ENCODE data around the gene IRGC.
"Not testable (repeated sequence)": the region's sequence is repeated elsewhere in the genome, so short reads cannot be mapped to it uniquely, and the experiment has no call there.

The IRGC gene

DNA sequence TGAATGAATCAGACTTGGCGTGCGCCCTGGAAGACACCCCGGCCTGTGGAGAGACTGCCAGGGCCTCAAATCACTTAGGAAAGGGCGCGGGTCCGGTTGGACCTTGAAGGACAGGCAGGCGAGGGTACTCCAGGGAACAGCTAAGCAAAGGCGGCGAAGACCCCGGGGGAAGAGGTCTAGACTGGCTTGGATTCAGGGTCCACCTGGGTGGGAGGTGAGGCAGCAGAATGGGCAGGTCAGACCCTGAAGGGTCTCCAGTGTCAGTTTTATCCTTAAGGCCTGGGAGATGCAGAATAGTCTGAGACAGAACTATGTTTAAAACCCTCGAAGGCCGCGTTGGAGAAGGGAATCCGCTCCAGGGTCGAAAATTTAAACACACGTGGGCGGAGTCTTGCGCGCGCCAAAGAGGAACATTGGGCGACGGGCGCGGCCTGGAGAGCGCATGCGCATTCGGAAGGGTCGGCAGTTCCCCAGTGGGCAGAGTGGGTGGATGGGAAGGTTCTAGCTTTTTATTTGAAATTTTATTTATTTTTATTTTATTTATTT lies 39.5 kb downstream of the IRGC start:
- DNase-seq: peak; percentile 90

DNA sequence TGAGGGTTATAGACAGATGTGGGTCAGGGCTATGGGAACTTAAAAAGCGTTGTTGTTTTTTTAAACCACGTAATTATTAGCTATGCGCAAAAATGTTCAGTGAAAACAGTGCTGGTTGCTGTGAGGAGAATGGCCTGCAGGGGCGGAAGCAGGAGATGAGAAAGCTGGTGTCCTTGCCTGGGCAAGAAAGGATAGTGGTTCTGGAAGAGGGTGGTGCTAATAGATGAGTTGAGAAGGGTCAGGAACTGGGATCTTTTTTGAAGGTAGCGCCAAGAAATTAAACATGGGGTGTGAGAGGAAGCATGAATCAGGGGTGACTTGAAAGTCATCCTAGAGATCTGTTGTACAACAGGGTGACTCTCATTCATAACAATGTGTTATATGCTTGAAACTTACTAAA lies 43.6 kb downstream of the IRGC start:
- DNase-seq: no peak

DNA sequence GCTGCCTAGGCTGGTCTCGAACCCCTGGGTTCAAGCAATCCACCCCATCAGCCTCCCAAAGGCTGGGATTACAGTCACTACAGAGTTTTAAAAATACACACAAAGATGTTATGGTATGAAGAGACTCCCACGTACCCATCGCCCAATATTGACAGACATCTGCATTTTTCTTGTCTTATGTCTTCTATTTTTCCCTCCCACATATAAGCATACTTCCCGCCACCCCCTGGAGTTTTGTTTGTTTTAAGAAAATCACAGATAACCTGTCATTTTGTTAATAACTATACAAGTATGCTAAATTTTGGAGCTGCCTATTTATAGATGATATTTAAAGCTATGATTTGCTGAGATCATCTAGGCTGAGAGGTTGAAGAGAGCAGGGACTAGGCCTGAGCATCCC lies 45.1 kb downstream of the IRGC start:
- no peak for DNase-seq

DNA sequence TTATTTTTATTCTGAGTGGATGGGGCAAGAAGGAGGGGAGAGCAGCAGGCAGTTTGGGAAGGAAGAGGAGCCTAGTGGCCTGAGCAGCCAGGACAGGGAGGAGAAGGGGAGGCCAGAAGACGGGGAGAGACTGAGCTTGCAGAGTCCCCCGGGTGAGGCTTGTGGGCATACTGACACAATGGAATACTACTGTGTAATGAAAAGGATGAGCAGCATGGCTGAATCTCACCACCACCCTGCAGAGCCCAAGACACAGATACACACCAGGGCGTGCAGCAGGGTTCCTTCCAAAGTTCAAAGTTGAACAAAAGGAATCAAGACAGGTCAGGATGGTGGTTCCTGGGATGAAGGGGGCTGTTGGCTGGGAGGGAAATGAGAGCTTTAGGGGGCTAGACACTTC lies 46.9 kb downstream of the IRGC start:
- DNase-seq: no peak

DNA sequence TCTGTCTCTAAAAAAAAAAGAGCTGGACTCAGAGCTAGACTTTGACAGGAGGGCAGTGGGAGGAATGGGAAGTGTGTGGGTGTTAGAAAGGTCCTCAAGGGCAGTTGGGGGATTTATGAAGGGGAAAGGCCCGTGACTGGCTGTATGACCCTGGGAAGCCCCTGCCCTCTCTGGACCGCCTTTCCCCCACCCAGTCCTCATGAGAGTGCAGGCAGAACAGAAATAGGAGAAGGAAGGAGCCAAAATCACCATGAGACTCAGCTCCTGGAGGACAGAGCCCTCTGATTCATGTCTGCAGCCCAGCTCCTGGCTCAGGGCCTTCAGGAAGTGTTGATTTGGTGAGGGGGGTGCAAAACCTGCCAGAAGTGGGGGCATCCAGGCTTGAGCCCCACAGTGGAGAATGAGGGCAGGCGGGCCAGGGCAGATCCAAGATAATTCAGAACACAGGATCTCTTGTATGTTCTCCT lies 47.6 kb downstream of the IRGC start:
- no peak for DNase-seq

DNA sequence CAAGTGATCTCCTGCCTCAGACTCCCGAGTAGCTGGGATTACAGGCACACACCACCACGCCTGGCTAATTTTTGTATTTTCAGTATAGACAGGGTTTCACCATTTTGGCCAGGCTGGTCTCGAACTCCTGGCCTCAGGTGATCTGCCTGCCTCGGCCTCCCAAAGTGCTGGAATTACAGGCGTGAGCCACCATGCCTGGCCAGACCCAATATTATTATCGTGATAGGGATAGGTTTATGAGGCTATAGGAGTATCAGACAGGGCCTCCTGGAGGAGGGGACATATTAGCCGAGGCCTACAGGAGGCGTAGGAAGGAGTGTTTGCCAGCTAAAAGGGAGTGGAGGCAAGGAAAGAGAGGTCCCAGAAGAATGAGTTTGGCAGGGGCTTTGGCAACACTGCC lies 48.8 kb downstream of the IRGC start:
- DNase-seq: not testable (repeated sequence)

DNA sequence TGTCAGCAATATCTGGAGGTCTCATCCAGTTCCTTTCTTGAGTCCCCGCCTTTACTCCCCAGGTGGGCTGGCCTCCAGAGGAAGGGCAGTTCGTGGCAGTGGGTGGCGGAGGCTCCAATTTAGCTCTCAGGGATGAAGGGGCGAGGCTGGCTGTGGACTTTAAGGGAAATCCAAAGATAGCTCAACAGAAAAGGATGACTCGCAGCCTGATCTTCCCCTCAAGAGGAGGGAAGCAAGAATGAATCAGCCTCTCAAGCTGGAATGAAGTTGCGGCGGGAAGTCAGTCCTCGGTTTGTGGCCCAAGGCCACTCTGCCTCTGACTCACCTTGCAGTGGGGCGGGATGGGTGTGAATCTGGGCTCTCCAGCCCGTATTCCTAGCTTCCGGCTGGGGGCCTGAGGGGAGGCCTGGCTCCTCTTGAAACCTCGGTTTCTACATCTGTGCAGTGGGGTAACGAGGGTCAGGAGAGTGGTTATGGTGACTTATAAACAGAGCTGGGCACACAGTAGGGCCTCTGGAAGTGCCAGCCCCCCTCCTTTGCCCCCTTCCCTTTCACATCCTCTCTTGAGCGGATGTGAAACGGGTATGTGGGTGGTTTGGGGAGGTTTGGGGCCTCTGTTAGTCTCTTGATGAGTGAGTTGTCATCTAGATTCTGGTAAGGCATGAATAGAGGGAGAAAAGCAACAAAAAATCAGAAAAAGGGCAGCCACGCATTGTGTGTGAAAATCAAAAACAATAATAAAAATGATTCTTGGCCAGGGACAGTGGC lies 49.4 kb downstream of the IRGC start:
- DNase-seq: no peak

DNA sequence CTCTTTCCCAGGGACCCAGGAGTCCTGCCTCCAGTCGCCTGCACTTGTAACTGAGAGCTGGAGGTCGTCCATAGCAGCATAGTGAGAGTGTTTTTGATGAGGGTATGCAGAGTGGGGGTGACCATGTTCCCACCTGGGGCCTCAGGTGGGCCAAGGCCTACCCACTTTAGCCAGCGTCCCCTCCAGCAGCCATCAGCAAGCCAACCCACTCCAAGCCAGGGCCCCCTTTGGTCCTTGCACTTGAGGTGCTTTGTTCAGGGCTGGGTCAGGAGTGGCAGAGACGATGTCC lies 50.8 kb downstream of the IRGC start:
- DNase-seq: no peak

DNA sequence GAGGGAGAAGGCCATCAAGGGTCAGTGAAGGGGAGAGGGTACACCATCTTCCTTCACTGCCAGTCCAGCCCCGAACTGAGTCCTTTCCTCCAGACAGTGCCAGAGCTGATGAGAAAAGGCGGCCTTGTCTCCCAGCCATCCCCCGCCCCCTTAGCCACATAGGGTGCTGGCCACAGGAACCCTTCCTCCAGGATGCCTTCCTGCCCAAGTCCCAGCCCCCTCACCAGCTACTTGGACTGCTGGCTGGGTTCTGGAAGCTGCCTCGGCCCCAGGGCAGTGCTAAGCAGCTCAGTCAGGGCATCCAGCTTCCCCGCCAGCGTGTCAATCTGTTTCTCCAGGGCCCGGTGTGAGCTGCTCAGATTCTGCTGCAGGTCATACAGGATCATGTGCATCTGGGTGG lies 51.4 kb downstream of the IRGC start:
- DNase-seq: no peak

DNA sequence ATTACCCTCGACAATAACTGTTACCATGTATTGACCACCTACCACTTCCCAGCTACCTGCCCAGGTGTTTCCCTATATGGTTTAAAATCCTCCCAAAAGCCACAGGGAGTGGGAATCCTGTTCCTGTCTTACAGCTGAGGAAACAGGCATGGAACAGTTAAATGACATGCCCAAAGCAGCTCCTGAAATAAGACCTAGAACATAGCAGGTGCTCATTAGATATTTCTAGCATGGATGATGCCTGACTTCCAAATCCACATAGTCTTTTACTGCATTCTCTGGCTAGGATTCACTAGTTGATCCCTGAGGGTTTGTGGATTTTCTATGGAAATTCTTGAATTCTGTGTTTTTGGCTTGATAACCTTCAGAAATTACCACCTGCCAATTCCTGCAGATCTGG lies 51.9 kb downstream of the IRGC start:
- no peak for DNase-seq

DNA sequence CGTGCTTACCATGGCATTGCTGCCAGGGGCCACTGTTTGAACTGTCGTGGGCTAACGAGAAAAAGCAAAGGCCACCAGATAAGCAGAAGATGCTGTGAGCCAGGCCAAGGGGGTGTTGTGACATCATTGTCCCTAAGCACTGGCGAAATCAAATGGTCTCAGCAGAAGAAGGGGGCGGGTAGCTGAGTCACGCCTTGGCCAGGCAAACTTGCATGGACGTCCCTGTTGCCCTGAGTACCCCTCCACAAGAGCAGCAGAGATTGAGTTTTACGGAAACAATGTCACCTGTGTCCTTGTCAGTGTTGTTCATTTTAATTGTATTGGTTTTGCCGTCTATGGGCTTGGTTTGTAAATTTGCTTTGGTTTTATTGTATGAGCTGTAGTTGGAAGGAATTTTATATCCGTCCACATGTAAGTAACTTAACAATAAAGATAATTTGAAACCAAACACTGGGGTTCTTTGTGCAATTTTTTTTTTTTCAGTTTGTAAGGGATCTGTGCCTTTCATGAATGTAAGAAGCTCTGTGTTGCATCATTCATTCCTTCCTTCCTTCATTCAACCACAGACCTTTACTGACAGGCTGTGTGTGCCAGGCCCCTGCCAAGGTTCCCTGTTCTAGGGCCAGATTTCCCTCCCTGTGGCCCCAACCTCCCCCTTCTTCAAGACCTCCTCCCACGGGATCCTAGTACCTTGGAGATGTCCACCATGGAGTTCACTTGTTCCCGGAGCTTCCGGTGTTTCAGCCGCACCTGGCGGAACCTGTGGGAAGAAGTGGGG lies 52.6 kb downstream of the IRGC start:
- no peak for DNase-seq

DNA sequence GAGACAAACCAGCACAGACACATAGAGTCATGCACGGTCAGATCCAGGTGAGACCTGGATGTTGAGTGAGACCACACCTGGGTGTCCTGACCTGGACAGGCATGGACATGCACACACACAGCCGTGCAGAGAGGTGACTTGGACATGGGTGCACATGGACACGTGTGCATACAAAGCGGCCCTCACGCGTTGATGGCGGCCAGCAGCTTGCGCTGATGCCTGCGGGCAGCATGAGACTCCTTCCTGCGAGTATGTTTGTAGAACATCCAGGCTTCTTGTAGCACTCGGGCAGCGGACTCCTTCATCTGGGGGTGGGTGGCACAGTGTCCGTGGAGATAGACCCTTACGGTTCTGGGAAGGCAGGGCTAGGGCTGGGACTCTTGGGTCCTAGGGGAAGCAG lies 53.4 kb downstream of the IRGC start:
- no peak for DNase-seq

Data from hematopoietic multipotent progenitor cell treated with erythropoietin and hydrocortisone succinate and interleukin-3 and kit ligand, for 8 days (in vitro differentiated cells).